Breast epithelium (tissue), 4 donors: ENCODE results near the gene ETV3L. TPM values are rescaled to one million over a fixed set of nuclear protein-coding genes. Genes with fewer than 3 reads are reported as not detected.
A peak's percentile ranks its signal among the peaks of the same experiment; 100 is the strongest.

ENCODE experiments used
- DNase-seq, 2 donors: peaks; one replicate each; pipeline ENCODE4 v3.0.0-alpha.2; 2019; ENCODE audit warnings: low spot score in 2 of 2
- H3K27ac ChIP-seq, 2 donors: fragments of 200-600 bp; sonication (generic) in 1 of 2; one replicate each; pipeline ENCODE4 v1.5.1; 2016 to 2019; ENCODE audit warnings: mild to moderate bottlenecking in 1 of 2
- H3K27me3 ChIP-seq, 2 donors: fragments of 200-600 bp; sonication (generic) in 1 of 2; one replicate each; pipeline versions ENCODE4 v1.5.1 to v1.6.0; 2017 to 2019; ENCODE audit warnings: control low read depth in 1 of 2, mild to moderate bottlenecking in 1 of 2
- H3K36me3 ChIP-seq: fragments of 200-600 bp; one replicate; pipeline ENCODE4 v1.5.1; 2019
- H3K4me1 ChIP-seq, 2 donors: fragments of 200-600 bp; sonication (generic); one replicate each; pipeline ENCODE4 v1.5.1; 2016 to 2019; ENCODE audit warnings: control low read depth in 1 of 2
- H3K4me3 ChIP-seq, 3 donors: fragments of 200-600 bp; sonication (generic); 1 replicate in 2 of 3; 2 replicates in 1 of 3; pipeline ENCODE4 v1.5.1; 2016 to 2019; ENCODE audit warnings: mild to moderate bottlenecking in 3 of 3, moderate library complexity in 2 of 3
- H3K9me3 ChIP-seq, 2 donors: fragments of 200-600 bp; sonication (generic) in 1 of 2; one replicate each; pipeline ENCODE4 v1.5.1; 2016 to 2019; ENCODE audit warnings: control low read depth in 1 of 2
- CTCF ChIP-seq, 3 donors: fragments of 450-650 bp; IDR thresholded peaks; one replicate each; pipeline ENCODE4 v1.5.1; 2016 to 2017; ENCODE audit warnings: antibody characterized with exemption in 3 of 3, mild to moderate bottlenecking in 3 of 3, moderate library complexity in 3 of 3
- POLR2A ChIP-seq: fragments of 450-650 bp; IDR thresholded peaks from one replicate; pipeline ENCODE4 v1.6.1; 2016; ENCODE audit warnings: antibody characterized with exemption, mild to moderate bottlenecking, moderate library complexity
- POLR2AphosphoS5 ChIP-seq, 3 donors: sonication (generic); formaldehyde crosslinking; IDR thresholded peaks; one replicate each; pipeline ENCODE4 v1.6.1; 2017; ENCODE audit warnings: antibody characterized with exemption in 3 of 3
- intact Hi-C: fragments of 100-400 bp; cut with DNase I; formaldehyde crosslinking; loops from one replicate; pipeline ENCODE4 v1.15.1; 2023; ENCODE audit warnings: low total_unique reads
- total RNA-seq, 3 donors: library from RNA; depleted of rRNA; stranded (reverse); fragments of >200 nt; gene quantifications; one replicate each; pipeline ENCODE4 v1.1.0, GENCODE V29; 2016

The ETV3L gene
- total RNA-seq, 3 donors from 2014 or later = not detected

GRCh38 chr1:157110686-157111085 is 11.1 kb upstream of the ETV3L start:
- no peaks in the 10 kb centered on the region for H3K9me3 ChIP-seq
- no peak overlapping the region for H3K4me3 ChIP-seq
- no peaks in the 10 kb centered on the region for H3K4me1 ChIP-seq
- peak in 1 of 2 donors; percentile 31 for DNase-seq
- intact Hi-C loops = no loop called here
- no peaks in the 10 kb centered on the region for H3K27me3 ChIP-seq
- no peaks in the 10 kb centered on the region for H3K36me3 ChIP-seq
- H3K27ac ChIP-seq = no peak overlapping the region
- TF ChIP-seq POLR2AphosphoS5 (IDR thresholded peaks at IDR 0.05) (no peak), POLR2A (no peak), CTCF (IDR thresholded peaks at IDR 0.05) (no peak)

GRCh38 chr1:157110003-157110402 is 10.4 kb upstream of the ETV3L start:
- peak in 1 of 2 donors; percentile 10 for DNase-seq
- H3K27me3 ChIP-seq = no peaks in the 10 kb centered on the region
- no peak overlapping the region for H3K4me3 ChIP-seq
- no peaks in the 10 kb centered on the region for H3K36me3 ChIP-seq
- TF ChIP-seq POLR2A (no peak), CTCF (IDR thresholded peaks at IDR 0.05) (no peak), POLR2AphosphoS5 (IDR thresholded peaks at IDR 0.05) (no peak)
- H3K27ac ChIP-seq = no peak overlapping the region
- H3K4me1 ChIP-seq = no peaks in the 10 kb centered on the region
- intact Hi-C loops = no loop called here
- no peaks in the 10 kb centered on the region for H3K9me3 ChIP-seq

- intact Hi-C loops = no loop called here
- H3K4me1 ChIP-seq = no peaks in the 10 kb centered on the region
- no peak overlapping the region for H3K4me3 ChIP-seq
- DNase-seq = no peak
- TF ChIP-seq CTCF (IDR thresholded peaks at IDR 0.05) = no peak
- TF ChIP-seq POLR2AphosphoS5 (IDR thresholded peaks at IDR 0.05) = no peak
- no peak for TF ChIP-seq POLR2A
- no peak overlapping the region for H3K27ac ChIP-seq
- no peaks in the 10 kb centered on the region for H3K27me3 ChIP-seq
- no peaks in the 10 kb centered on the region for H3K9me3 ChIP-seq
- no peaks in the 10 kb centered on the region for H3K36me3 ChIP-seq
Observed at GRCh38 chr1:157108448-157108847, 8.8 kb upstream of the ETV3L start.

GRCh38 chr1:157107702-157108101 is 8.1 kb upstream of the ETV3L start:
- no peaks in the 10 kb centered on the region for H3K36me3 ChIP-seq
- intact Hi-C loops = no loop called here
- no peak overlapping the region for H3K4me3 ChIP-seq
- no peak for DNase-seq
- no peaks in the 10 kb centered on the region for H3K27me3 ChIP-seq
- no peak for TF ChIP-seq POLR2A
- TF ChIP-seq POLR2AphosphoS5 (IDR thresholded peaks at IDR 0.05) = no peak
- no peaks in the 10 kb centered on the region for H3K4me1 ChIP-seq
- H3K9me3 ChIP-seq = no peaks in the 10 kb centered on the region
- H3K27ac ChIP-seq = no peak overlapping the region

GRCh38 chr1:157106813-157107189 is 7.2 kb upstream of the ETV3L start:
- H3K4me1 ChIP-seq = no peaks in the 10 kb centered on the region
- H3K27me3 ChIP-seq = no peaks in the 10 kb centered on the region
- H3K9me3 ChIP-seq = no peaks in the 10 kb centered on the region
- H3K4me3 ChIP-seq = no peak overlapping the region
- TF ChIP-seq CTCF (IDR thresholded peaks at IDR 0.05) (no peak), POLR2A (no peak), POLR2AphosphoS5 (IDR thresholded peaks at IDR 0.05) (no peak)
- H3K27ac ChIP-seq = no peak overlapping the region
- intact Hi-C loops = no loop called here
- H3K36me3 ChIP-seq = no peaks in the 10 kb centered on the region
- DNase-seq = no peak
